ENCODE results near the gene ARID1B.

DNA sequence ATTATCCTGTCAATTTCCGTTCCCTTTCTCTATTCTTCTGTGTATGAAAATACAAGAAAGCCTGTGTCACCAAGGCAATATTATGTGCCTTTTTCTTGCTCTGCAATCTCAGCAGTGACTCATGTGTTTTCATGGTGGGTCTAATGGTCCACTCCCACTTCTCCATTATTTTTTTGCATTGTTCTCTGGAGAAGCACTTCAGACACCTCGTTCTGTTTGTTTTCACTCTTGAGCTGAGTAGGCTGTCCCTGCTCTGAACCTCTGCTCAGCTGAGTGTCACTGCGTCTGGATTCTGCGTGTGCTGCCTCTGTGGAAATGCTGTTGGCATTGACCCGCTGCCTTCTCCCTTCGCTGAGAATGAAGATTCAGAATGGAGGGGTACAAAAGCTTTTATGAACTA lies 315.6 kb downstream of the ARID1B start:
- TF ChIP-seq CTCF (conservative IDR thresholded peaks at IDR 0.05) (no peak), EZH2 (IDR thresholded peaks at IDR 0.05; ENCODE audit: low read depth) (no peak)

Measured in PC-9 (cell line).